NB4 (cell line): ENCODE results near the gene NUDCD3.

Source experiments
- DNase-seq: peaks from one replicate; pipeline ENCODE4 v3.0.0; 2010; ENCODE audit warnings: low read depth
- H3K4me3 ChIP-seq: one replicate; pipeline ENCODE4 v1.5.1; 2011; ENCODE audit warnings: mild to moderate bottlenecking, low read depth, low read length, moderate library complexity
- CTCF ChIP-seq: IDR thresholded peaks from one replicate; pipeline ENCODE4 v1.5.1; 2012; ENCODE audit warnings: low read depth, low read length
- MAX ChIP-seq: IDR thresholded peaks from 2 replicates; pipeline ENCODE4 v1.6.1; 2011; ENCODE audit warnings: low read depth, low read length
- MYC ChIP-seq: IDR thresholded peaks from 2 replicates; pipeline ENCODE4 v1.6.1; 2011; ENCODE audit warnings: low read depth, low read length
- POLR2A ChIP-seq: IDR thresholded peaks from 2 replicates; pipeline ENCODE4 v1.6.1; 2011; ENCODE audit warnings: mild to moderate bottlenecking; ENCODE audit not compliant: insufficient read length; ENCODE audit errors: extremely low read depth

The NUDCD3 gene

GRCh38 chr7:44415510-44415909, 74.9 kb downstream of the NUDCD3 start:
- no peak overlapping the region for H3K4me3 ChIP-seq
- TF ChIP-seq MYC (no peak), MAX (no peak), CTCF (no peak), POLR2A (no peak)
- no peak for DNase-seq

GRCh38 chr7:44415047-44415446, 75.4 kb downstream of the NUDCD3 start:
- DNase-seq = no peak

GRCh38 chr7:44411306-44411705, 79.2 kb downstream of the NUDCD3 start:
- no peak overlapping the region for H3K4me3 ChIP-seq
- TF ChIP-seq POLR2A (no peak), CTCF (no peak), MYC (no peak), MAX (no peak)

More at GRCh38 chr7:44415047-44415446, 75.4 kb downstream of the NUDCD3 start:
- no peak for TF ChIP-seq MAX
- TF ChIP-seq POLR2A = no peak
- no peak for TF ChIP-seq MYC
- no peak for TF ChIP-seq CTCF
- H3K4me3 ChIP-seq = no peak overlapping the region

GRCh38 chr7:44408596-44408995, 81.9 kb downstream of the NUDCD3 start:
- DNase-seq = no peak
- no peak overlapping the region for H3K4me3 ChIP-seq
- no peak for TF ChIP-seq MAX
- no peak for TF ChIP-seq CTCF

More at GRCh38 chr7:44411306-44411705, 79.2 kb downstream of the NUDCD3 start:
- DNase-seq = no peak

GRCh38 chr7:44403775-44404174, 86.7 kb downstream of the NUDCD3 start:
- TF ChIP-seq MAX = no peak
- DNase-seq = no peak
- H3K4me3 ChIP-seq = no peak overlapping the region

GRCh38 chr7:44403176-44403759, 87.2 kb downstream of the NUDCD3 start:
- no peak overlapping the region for H3K4me3 ChIP-seq
- DNase-seq = no peak
- TF ChIP-seq CTCF (no peak), MYC (no peak), POLR2A (no peak), MAX (no peak)
